Hypothalamus (tissue), 51 donors: Measurements from ENCODE around the gene NR5A1.
A peak's percentile ranks its signal among the peaks of the same experiment; 100 is the strongest.

Experiments used
- DNase-seq, 51 donors: peaks; one replicate each; lab custom pipeline; 2025; lab: John Stamatoyannopoulos, UW

NR5A1 gene

DNA sequence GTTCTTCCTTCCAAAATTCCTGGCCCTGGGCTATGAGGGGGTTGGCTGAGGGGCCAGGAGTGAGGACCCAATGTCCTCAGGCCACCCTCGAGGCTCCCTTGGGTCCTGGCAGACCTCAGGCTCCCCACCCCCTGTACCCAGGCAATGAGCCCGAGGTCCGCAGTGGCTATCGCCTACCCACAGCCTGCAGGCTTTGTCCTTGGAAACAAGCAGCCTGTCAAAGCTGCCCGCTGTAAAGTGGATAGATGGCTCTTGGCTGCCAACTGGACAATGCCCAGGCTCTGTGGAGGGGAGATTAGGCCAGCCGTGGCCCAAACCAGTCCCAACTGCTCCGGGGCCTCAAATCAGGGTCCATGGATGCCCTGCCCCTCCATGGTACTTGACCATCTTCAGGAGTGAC is 59.2 kb downstream of the NR5A1 start:
- DNase-seq, result peak in 2 of 51 donors; percentile 4 to 29

GRCh38 chr9:124447297-124447661 is 59.9 kb downstream of the NR5A1 start:
- DNase-seq, result no peak

- DNase-seq, result no peak
These were observed 63.0 kb downstream of the NR5A1 start for GRCh38 chr9:124444166-124444565.

GRCh38 chr9:124443625-124444024 is 63.6 kb downstream of the NR5A1 start:
- no peak for DNase-seq

DNA sequence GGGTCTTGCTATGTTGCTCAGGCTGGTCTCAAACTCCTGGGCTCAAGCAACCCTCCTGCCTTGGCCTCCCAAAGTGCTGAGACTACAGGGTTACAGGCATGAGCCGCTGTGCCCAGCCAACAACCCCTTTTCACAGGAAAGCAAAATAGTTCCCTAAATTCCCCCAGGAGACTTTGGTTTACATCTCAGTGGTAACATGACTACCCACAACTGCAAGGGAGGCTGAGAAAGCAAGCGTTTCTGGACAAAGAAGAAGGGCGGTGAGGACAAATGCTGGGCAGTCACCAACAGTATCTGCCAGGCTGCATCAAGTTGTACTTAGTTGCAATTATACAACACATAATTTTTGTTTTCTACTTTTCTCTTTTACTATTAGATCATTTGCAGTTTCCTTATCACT is 64.4 kb downstream of the NR5A1 start:
- DNase-seq, result no peak

GRCh38 chr9:124442379-124442778 is 64.8 kb downstream of the NR5A1 start:
- no peak for DNase-seq

GRCh38 chr9:124441291-124441690 is 65.9 kb downstream of the NR5A1 start:
- DNase-seq, result no peak

DNA sequence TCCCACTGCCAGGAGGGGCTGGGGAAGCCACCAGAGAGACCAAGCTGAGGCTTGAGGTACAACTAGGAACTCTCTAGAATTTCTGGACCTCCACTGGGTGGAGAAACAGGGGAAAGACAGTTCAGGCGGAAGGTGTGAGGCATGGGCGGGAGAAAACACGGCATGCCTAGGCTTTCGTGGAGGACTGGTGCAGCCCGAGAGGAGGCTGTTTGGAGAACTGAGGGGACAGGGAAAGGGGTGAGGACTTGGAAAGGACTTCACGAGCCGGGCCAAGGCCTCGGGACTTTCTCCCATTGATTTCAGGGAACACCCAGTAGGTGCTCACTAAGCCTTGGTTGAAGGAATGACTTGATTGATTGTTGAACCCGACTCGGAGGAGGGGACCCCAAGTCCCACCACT is 66.4 kb downstream of the NR5A1 start:
- no peak for DNase-seq

DNA sequence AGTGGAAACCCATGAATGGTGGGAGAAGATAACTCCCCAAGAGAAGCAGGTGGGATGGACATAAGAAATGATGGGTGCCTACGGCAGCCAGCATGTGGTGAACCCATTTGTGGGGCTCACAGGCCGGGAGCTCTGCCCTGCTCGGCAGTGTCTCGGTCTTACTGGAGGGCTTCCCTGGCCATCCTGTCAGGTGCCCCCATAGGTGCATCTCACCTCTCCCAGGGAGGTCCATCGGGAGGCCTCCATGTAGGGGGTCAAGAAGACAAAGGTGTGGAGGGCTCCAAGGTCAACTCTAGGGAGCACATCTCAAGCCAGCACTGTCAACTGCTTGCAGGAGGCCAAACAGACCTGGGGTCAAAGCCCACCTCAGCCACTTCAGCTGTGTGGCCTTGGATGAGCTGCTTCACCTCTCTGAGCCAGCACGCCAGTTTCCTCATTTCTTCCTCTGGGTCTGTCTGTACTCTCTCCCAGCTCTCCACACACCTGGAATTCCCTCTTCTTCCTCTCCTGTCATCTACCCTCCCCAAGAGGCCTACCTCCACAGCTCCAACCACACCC is 67.4 kb downstream of the NR5A1 start:
- DNase-seq, result no peak

GRCh38 chr9:124439086-124439485 is 68.1 kb downstream of the NR5A1 start:
- no peak for DNase-seq

DNA sequence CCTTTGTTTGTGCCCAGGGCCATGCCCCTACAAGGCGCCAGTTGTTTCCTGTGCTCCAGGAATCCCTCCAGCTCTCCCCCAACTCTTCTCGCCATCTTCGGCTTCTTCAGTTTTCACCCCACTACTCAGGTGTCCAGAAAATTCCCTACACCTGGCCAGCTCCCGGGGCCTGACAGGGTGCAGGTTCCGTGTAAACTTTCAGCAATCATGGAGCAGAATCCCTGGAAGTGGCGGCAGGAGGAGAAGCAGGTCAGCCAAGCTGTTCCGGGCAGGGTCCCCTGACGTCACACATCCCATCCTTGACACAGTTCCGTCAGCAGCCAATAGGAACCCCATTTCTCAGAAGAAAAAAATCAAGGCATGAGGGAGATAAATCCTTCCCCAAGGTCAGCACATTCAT is 69.1 kb downstream of the NR5A1 start:
- DNase-seq, result no peak

GRCh38 chr9:124437086-124437485 is 70.1 kb downstream of the NR5A1 start:
- DNase-seq, result no peak

DNA sequence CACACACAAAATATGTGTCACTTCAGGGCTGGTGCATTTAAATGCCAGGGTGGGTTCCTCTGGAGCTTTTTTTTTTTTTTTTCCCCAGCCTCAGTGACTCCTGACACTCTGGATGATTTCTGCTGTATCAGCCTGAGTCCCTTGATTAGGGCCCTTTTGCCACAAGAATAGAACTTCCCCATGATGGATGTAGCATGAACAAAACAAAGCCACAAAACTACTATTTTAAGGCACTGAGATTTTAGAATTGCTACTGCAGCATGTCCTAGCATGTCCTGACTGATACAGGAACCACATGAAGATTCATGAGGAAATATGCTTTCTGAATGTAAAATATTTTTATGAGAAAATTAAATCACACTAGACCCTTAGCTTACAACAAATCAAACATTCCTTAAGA is 70.9 kb downstream of the NR5A1 start:
- DNase-seq, result no peak
